WTC11 (cell line): Measurements from ENCODE around the gene ZDHHC1. TPM values are rescaled to one million over a fixed set of nuclear protein-coding genes. Genes with fewer than 3 reads are reported as not detected.
A peak's percentile ranks its signal among the peaks of the same experiment; 100 is the strongest.

Experiments
- ATAC-seq: fragments of 200-7000 bp; cut with Tn5 transposase; 2 replicates; pipeline ENCODE4 v1.10.0; 2021; ENCODE audit warnings: mild to moderate bottlenecking, moderate library complexity
- CTCF ChIA-PET: fragments of 300-600 bp; sonication (Branson Sonifier 250); formaldehyde crosslinking; loops from one replicate; lab custom pipeline; 2021; ENCODE audit warnings: antibody characterized with exemption; lab: Charles Lee
- POLR2A ChIA-PET: fragments of 350-600 bp; sonication (Branson Sonifier 250); formaldehyde crosslinking; loops from one replicate; lab custom pipeline; 2021; ENCODE audit warnings: antibody characterized with exemption; lab: Charles Lee
- DNase-seq: peaks from one replicate; pipeline ENCODE4 v3.0.0; 2021; ENCODE audit warnings: low spot score
- H3K27ac Mint-ChIP-seq: 2 replicates; pipeline ENCODE4 v1.8.0; 2021; ENCODE audit warnings: mixed read lengths
- H3K27me3 Mint-ChIP-seq: 2 replicates; pipeline ENCODE4 v1.8.0; 2021; ENCODE audit warnings: low read depth, mild to moderate bottlenecking, moderate library complexity, mixed read lengths
- H3K36me3 Mint-ChIP-seq: 2 replicates; pipeline ENCODE4 v1.8.0; 2021; ENCODE audit warnings: mixed read lengths
- H3K4me1 Mint-ChIP-seq: 2 replicates; pipeline ENCODE4 v1.8.0; 2022; ENCODE audit warnings: mixed read lengths
- H3K4me3 Mint-ChIP-seq: 2 replicates; pipeline ENCODE4 v1.8.0; 2021; ENCODE audit warnings: mild to moderate bottlenecking, moderate library complexity, mixed read lengths
- H3K9me3 Mint-ChIP-seq: 2 replicates; pipeline ENCODE4 v1.8.0; 2021; ENCODE audit warnings: mixed read lengths
- ATF3 ChIP-seq: sonication (generic); formaldehyde crosslinking; conservative IDR thresholded peaks from 2 replicates; pipeline ENCODE4 v1.8.1; 2022; ENCODE audit warnings: mild to moderate bottlenecking, missing genetic modification reagents
- E2F5 ChIP-seq: sonication (generic); formaldehyde crosslinking; IDR thresholded peaks from 2 replicates; pipeline ENCODE4 v1.8.1; 2022; ENCODE audit warnings: mild to moderate bottlenecking, moderate library complexity, missing genetic modification reagents
- EMX1 ChIP-seq: fragments of 250-450 bp; sonication (Bioruptor Pico); IDR thresholded peaks from 2 replicates; pipeline ENCODE4 v1.8.0; 2021; ENCODE audit warnings: mild to moderate bottlenecking
- ERG ChIP-seq: fragments of 250-450 bp; sonication (Bioruptor Pico); IDR thresholded peaks from 2 replicates; pipeline ENCODE4 v1.8.0; 2021; ENCODE audit warnings: mild to moderate bottlenecking
- FOXK1 ChIP-seq: sonication (generic); formaldehyde crosslinking; IDR thresholded peaks from 2 replicates; pipeline ENCODE4 v1.8.0; 2022; ENCODE audit warnings: mild to moderate bottlenecking, moderate library complexity, missing genetic modification reagents
- GTF2I ChIP-seq: fragments of 250-450 bp; sonication (Bioruptor Pico); conservative IDR thresholded peaks from 2 replicates; pipeline ENCODE4 v1.4.0; 2021; ENCODE audit warnings: mild to moderate bottlenecking
- HMGA2 ChIP-seq: fragments of 250-450 bp; sonication (Bioruptor Pico); IDR thresholded peaks from 2 replicates; pipeline ENCODE4 v1.4.0; 2021; ENCODE audit warnings: mild to moderate bottlenecking, moderate library complexity
- JUN ChIP-seq: sonication (generic); formaldehyde crosslinking; IDR thresholded peaks from 2 replicates; pipeline ENCODE4 v1.8.0; 2023; ENCODE audit warnings: mild to moderate bottlenecking, missing genetic modification reagents
- NFE2L1 ChIP-seq: sonication (generic); formaldehyde crosslinking; IDR thresholded peaks from 2 replicates; pipeline ENCODE4 v1.8.1; 2023; ENCODE audit warnings: missing genetic modification reagents
- PREB ChIP-seq: sonication (generic); formaldehyde crosslinking; IDR thresholded peaks from 2 replicates; pipeline ENCODE4 v1.8.1; 2022; ENCODE audit warnings: mild to moderate bottlenecking, missing genetic modification reagents, moderate library complexity, borderline replicate concordance
- PRRX2 ChIP-seq: fragments of 250-450 bp; sonication (Bioruptor Pico); IDR thresholded peaks from 2 replicates; pipeline ENCODE4 v1.8.0; 2021; ENCODE audit warnings: mild to moderate bottlenecking
- RELA ChIP-seq: sonication (generic); formaldehyde crosslinking; IDR thresholded peaks from 2 replicates; pipeline ENCODE4 v1.8.1; 2022; ENCODE audit warnings: missing genetic modification reagents, mild to moderate bottlenecking, borderline replicate concordance
- SMAD4 ChIP-seq: sonication (generic); formaldehyde crosslinking; IDR thresholded peaks from 2 replicates; pipeline ENCODE4 v1.8.0; 2022; ENCODE audit warnings: mild to moderate bottlenecking, missing genetic modification reagents
- USF2 ChIP-seq: sonication (generic); formaldehyde crosslinking; IDR thresholded peaks from 2 replicates; pipeline ENCODE4 v1.8.1; 2023; ENCODE audit warnings: mild to moderate bottlenecking, missing genetic modification reagents, moderate library complexity
- ZNF317 ChIP-seq: sonication (generic); formaldehyde crosslinking; IDR thresholded peaks from 2 replicates; pipeline ENCODE4 v1.8.1; 2023; ENCODE audit warnings: low read depth, mild to moderate bottlenecking, moderate library complexity, missing genetic modification reagents, borderline replicate concordance
- ZNF425 ChIP-seq: fragments of 250-450 bp; sonication (Bioruptor Pico); conservative IDR thresholded peaks from 2 replicates; pipeline ENCODE4 v1.9.0; 2021; ENCODE audit warnings: mild to moderate bottlenecking
- ZNF512 ChIP-seq: sonication (generic); formaldehyde crosslinking; IDR thresholded peaks from 2 replicates; pipeline ENCODE4 v1.8.1; 2022; ENCODE audit warnings: missing genetic modification reagents, borderline replicate concordance
- ZSCAN18 ChIP-seq: fragments of 250-450 bp; sonication (Bioruptor Pico); IDR thresholded peaks from 2 replicates; pipeline ENCODE4 v2.1.2; 2022; ENCODE audit warnings: mild to moderate bottlenecking, moderate library complexity
- total RNA-seq: library from RNA; stranded (reverse); gene quantifications from 3 replicates; pipeline ENCODE4 v1.2.3, GENCODE V29; 2021

Gene ZDHHC1
- total RNA-seq, 1 experiment from 2014 or later = 4.2 TPM

- Mint-ChIP-seq H3K4me1 (peaks cover 39% of the 10 kb centered on the region), H3K36me3 (no peaks in the 10 kb centered on the region), H3K9me3 (no peaks in the 10 kb centered on the region), H3K27me3 (peaks cover 17% of the 10 kb centered on the region), H3K4me3 (no peak overlapping the region), H3K27ac (peak overlapping the region; percentile 57; the same call in 1 of the 2 replicates)
- POLR2A ChIA-PET = interaction anchor here (0.9 kb wide), 1 partner anchor 14 kb away, joined by 3 read pairs; the partner anchor contains the start of gene TPPP3
- DNase-seq (no peak), ATAC-seq (no peak)
- CTCF ChIA-PET = interaction anchor here (0.8 to 7.0 kb wide), 14 partner anchors 8 to 161 kb away, joined by 3 to 36 read pairs (median 6); partner anchors contain the start of genes HSD11B2, KCTD19, LRRC36 and TPPP3
- TF ChIP-seq FOXK1 (CRISPR knock-in tag) (no peak), RELA (no peak), ZSCAN18 (CRISPR knock-in tag) (no peak)
These were observed 9.0 kb downstream of the ZDHHC1 start for GRCh38 chr16:67407176-67407787.

- POLR2A ChIA-PET = interaction anchor here (0.9 kb wide), 1 partner anchor 13 kb away, joined by 3 read pairs; the partner anchor contains the start of gene TPPP3
- TF ChIP-seq ATF3 (CRISPR knock-in tag) (no peak), USF2 (CRISPR knock-in tag) (no peak), SMAD4 (CRISPR knock-in tag) (no peak), JUN (CRISPR knock-in tag) (no peak), NFE2L1 (no peak), ERG (CRISPR knock-in tag) (no peak), PRRX2 (CRISPR knock-in tag) (no peak), PREB (CRISPR knock-in tag) (no peak), ZNF512 (no peak)
- Mint-ChIP-seq H3K4me1 (peaks cover 39% of the 10 kb centered on the region), H3K27me3 (peaks cover 23% of the 10 kb centered on the region), H3K9me3 (no peaks in the 10 kb centered on the region), H3K36me3 (no peaks in the 10 kb centered on the region), H3K27ac (no peak overlapping the region), H3K4me3 (no peak overlapping the region)
- DNase-seq (no peak), ATAC-seq (no peak)
- CTCF ChIA-PET = interaction anchor here (0.8 to 7.0 kb wide), 9 partner anchors 7 to 146 kb away, joined by 3 to 36 read pairs (median 7); partner anchors contain the start of genes KCTD19, LRRC36, TPPP3 and ZDHHC1
These were observed 9.9 kb downstream of the ZDHHC1 start for GRCh38 chr16:67406111-67406971.

GRCh38 chr16:67405336-67405735, 10.9 kb downstream of the ZDHHC1 start:
- no peaks in the 10 kb centered on the region for H3K36me3 Mint-ChIP-seq
- H3K27ac Mint-ChIP-seq = no peak overlapping the region
- no peak for DNase-seq
- ChIA-PET CTCF (interaction anchor here (1.1 to 7.0 kb wide), 5 partner anchors 11 to 145 kb away, joined by 3 to 36 read pairs (median 3); partner anchors contain the start of gene TPPP3), POLR2A (no interaction called here)
- H3K9me3 Mint-ChIP-seq = no peaks in the 10 kb centered on the region
- no peak overlapping the region for H3K4me3 Mint-ChIP-seq
- peaks cover 39% of the 10 kb centered on the region for H3K4me1 Mint-ChIP-seq
- no peak for ATAC-seq
- H3K27me3 Mint-ChIP-seq = peaks cover 22% of the 10 kb centered on the region
- TF ChIP-seq E2F5 (CRISPR knock-in tag) = no peak
- TF ChIP-seq PRRX2 (CRISPR knock-in tag) = no peak
- no peak for TF ChIP-seq ZNF317 (CRISPR knock-in tag)
- no peak for TF ChIP-seq EMX1 (CRISPR knock-in tag)
- TF ChIP-seq GTF2I (CRISPR knock-in tag) = no peak
- no peak for TF ChIP-seq ZNF425 (CRISPR knock-in tag)
- no peak for TF ChIP-seq HMGA2 (CRISPR knock-in tag)
